Stimulated activated naive B cell treated with anti-CD40 and anti-IgM and Interleukin-4, amounts not matched to agents 10 μg/mL and 1 μg/mL and 100 μg/mL, for 72 hours (primary cell): ENCODE results near the gene MAP2K5.
A peak's percentile ranks its signal among the peaks of the same experiment; 100 is the strongest.

Source experiments
- ATAC-seq, 2 donors: fragments of 150-1000 bp; cut with Tn5 transposase; replicated peaks; 2 replicates each; pipeline ENCODE4 v1.10.0; 2021; ENCODE audit warnings: moderate library complexity in 1 of 2
- DNase-seq: peaks from one replicate; pipeline ENCODE4 v3.0.0; 2021
- H3K27ac Mint-ChIP-seq: one replicate; pipeline ENCODE4 v1.8.0; 2022; ENCODE audit warnings: mild to moderate bottlenecking, mixed read lengths
- H3K27me3 Mint-ChIP-seq, 2 donors: one replicate each; pipeline ENCODE4 v1.8.0; 2022; ENCODE audit warnings: mixed read lengths in 2 of 2
- H3K36me3 Mint-ChIP-seq, 2 donors: one replicate each; pipeline ENCODE4 v1.8.0; 2022; ENCODE audit warnings: mixed read lengths in 2 of 2, mild to moderate bottlenecking in 1 of 2
- H3K4me1 Mint-ChIP-seq, 2 donors: one replicate each; pipeline ENCODE4 v1.8.0; 2022; ENCODE audit warnings: mixed read lengths in 2 of 2, mild to moderate bottlenecking in 1 of 2
- H3K4me3 Mint-ChIP-seq, 2 donors: one replicate each; pipeline ENCODE4 v1.8.0; 2022; ENCODE audit warnings: mild to moderate bottlenecking in 2 of 2, mixed read lengths in 2 of 2, moderate library complexity in 1 of 2
- H3K9me3 Mint-ChIP-seq, 2 donors: one replicate each; pipeline ENCODE4 v1.8.0; 2022; ENCODE audit warnings: mixed read lengths in 2 of 2, mild to moderate bottlenecking in 1 of 2

Gene MAP2K5

DNA sequence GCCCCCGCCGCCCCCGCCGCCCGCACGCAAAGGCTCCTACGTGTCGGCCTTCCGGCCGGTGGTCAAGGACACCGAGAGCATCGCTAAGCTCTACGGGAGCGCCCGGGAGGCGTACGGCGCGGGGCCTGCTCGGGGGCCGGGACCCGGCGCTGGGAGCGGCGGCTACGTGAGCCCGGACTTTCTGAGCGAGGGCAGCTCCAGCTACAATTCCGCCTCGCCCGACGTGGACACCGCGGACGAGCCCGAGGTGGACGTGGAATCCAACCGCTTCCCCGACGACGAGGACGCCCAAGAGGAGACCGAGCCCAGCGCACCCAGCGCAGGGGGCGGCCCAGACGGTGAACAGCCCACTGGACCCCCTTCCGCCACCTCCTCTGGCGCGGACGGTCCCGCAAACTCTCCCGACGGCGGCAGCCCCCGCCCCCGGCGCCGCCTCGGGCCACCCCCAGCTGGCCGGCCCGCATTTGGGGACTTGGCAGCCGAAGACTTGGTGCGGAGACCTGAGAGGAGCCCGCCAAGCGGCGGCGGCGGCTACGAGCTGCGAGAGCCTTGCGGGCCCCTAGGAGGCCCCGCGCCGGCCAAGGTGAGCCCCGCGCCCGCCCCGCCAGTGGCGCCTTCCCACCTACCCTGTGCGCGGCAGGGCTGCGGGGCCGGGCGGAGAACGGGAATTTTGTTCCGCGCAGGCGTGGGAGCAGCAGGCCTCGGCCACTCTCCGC, 285.2 kb downstream of the MAP2K5 start:
- Mint-ChIP-seq H3K9me3 (peaks cover 4 to 6% of the 10 kb centered on the region in 2 donors), H3K27me3 (peaks cover 72 to 81% of the 10 kb centered on the region in 2 donors), H3K4me3 (peak overlapping the region; percentile 66 to 75), H3K27ac (no peak overlapping the region), H3K36me3 (peaks cover 10 to 22% of the 10 kb centered on the region in 2 donors), H3K4me1 (peaks cover 33 to 68% of the 10 kb centered on the region in 2 donors)
- ATAC-seq = no peak
- DNase-seq = no peak

DNA sequence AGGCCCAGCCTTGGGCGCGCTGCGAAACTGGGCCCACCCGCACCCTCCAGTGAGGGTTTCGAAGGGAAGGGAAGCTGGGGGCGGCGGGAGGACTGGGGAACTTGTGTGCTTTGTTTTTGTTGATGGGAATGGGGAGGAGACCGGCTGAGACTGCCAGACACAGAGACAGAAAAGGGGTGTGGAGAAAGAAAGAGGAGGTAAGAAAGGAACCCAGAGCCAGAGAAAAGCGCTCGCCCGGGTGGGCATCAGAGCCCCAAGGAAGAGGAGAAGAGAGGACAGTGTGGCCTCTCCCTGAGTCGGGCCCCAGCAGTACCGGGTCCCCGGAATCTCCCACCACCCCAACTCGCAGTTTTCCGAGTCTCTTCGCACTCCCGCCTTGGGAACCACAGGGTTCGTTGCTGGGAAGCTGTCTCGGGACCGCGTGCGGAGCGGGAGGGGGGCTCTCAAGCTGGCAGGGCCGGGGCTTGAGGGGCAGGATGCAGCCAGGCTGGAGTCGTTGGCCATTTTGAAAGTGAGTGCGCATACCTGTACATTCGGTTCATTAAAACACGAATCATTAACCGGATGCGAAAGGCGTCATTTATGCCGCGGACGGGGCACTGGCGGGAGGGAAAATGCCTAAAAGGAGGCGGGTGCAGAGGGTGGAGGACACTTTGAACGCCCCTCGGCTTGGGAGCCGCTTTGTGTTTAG, 285.9 kb downstream of the MAP2K5 start:
- Mint-ChIP-seq H3K4me1 (peaks cover 36 to 69% of the 10 kb centered on the region in 2 donors), H3K27ac (peak overlapping the region; percentile 89), H3K9me3 (peaks cover 4 to 6% of the 10 kb centered on the region in 2 donors), H3K4me3 (peak overlapping the region; percentile 66 to 75), H3K27me3 (peaks cover 75 to 84% of the 10 kb centered on the region in 2 donors), H3K36me3 (peaks cover 9 to 22% of the 10 kb centered on the region in 2 donors)
- DNase-seq (no peak), ATAC-seq (no peak)

DNA sequence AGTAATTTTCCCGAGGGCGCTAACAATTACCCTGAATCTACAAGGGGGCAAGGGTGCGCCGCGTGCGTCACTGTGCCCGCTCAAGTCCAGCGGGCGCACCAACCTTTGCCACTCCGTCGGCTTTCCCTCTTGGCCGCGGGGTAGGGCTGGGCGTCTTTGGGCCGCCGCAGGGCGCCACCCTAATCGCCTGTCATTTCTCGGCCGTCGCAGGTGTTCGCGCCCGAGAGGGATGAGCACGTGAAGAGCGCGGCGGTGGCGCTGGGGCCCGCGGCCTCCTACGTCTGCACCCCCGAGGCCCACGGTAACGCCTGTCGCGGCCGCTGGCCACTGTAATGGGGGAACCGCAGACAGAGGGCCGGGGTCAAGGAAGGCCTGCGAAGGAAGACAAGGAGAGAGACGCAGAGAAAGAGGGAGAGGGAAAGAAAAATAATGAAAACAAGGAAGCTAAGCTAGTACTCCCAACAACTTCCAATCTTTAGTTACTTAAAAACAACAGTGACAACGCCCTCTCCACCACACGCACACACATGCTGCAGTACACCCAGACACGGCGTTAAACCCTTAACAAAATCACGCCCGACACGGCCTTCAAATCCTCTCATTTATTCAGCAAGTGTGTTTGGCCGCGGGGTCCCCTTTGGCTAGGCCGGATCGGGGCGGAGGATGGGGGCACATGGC, 286.6 kb downstream of the MAP2K5 start:
- DNase-seq (no peak), ATAC-seq (no peak)
- H3K9me3 Mint-ChIP-seq = peaks cover 4% of the 10 kb centered on the region in 2 donors
- H3K27ac Mint-ChIP-seq = peak overlapping the region; percentile 81
- H3K4me3 Mint-ChIP-seq = peak overlapping the region; percentile 66 to 75
- peaks cover 9 to 16% of the 10 kb centered on the region in 2 donors for H3K36me3 Mint-ChIP-seq
- H3K4me1 Mint-ChIP-seq = peaks cover 34 to 69% of the 10 kb centered on the region in 2 donors
- peaks cover 75 to 84% of the 10 kb centered on the region in 2 donors for H3K27me3 Mint-ChIP-seq

DNA sequence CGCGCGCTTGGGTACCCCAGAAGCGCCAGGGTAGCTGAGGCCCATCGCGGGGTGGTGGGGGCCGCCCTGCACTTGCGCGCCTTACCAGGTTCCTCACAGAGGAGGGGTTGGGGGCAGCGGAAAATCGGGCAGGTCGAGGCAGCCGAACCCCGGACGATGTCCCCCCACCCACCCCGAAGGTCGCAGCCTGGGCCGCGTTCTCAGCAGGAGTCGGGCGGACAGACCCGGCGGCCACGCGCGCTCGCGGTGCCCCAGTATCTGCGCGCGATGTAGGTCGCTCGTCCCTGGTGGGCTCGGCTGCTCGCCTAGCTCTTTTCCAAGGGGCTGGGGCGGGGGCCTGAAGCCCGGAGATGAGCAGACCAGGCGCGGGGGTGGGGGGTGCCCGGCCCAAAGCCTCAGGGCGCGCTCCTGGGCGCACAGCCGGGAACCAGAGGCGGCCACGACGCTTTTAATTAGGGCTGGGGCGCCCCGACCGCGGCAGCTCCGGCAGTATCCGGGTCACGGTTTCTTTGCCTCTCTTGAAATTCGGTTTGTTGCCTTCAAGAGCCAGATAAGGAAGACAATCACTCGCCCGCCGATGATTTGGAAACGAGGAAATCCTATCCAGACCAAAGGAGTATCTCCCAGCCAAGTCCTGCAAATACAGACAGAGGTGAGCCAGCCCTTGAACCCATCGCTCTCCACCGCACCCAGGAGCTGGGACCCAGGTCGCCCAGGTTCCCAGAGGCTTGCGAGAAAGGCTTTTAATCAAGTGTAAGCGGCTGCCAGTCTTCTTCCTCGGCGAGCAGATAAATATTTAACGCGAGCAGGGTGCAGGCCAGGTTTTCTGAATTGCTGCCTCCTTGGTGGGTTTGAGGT, 287.4 kb downstream of the MAP2K5 start:
- DNase-seq (no peak), ATAC-seq (no peak)
- Mint-ChIP-seq H3K27me3 (peaks cover 74 to 84% of the 10 kb centered on the region in 2 donors), H3K4me3 (peak overlapping the region; percentile 66 to 75), H3K36me3 (peaks cover 9 to 15% of the 10 kb centered on the region in 2 donors), H3K27ac (peak overlapping the region; percentile 81), H3K9me3 (peaks cover 4% of the 10 kb centered on the region in 2 donors), H3K4me1 (peaks cover 36 to 69% of the 10 kb centered on the region in 2 donors)

DNA sequence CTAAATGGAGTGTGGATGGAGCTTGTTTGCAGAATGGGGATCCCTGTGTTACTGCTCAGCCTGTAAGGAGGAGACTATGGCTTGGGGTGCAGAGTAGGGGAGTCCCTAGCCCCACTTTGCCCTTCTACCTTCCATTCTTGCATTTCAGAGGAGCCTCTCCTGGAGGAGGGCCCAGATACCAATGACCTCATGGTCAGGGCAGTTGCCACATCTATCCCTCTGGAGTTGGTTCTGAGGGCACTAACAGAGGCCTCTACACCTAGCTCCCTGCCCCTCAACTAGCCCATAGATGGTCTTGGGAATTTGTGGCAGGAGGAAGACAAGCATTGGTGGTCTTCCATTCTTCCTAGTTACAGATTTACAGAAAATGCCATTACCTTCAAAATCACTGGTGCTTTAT, 288.9 kb downstream of the MAP2K5 start:
- no peak for ATAC-seq
- Mint-ChIP-seq H3K36me3 (peaks cover 3 to 10% of the 10 kb centered on the region in 2 donors), H3K4me3 (no peak overlapping the region), H3K27ac (no peak overlapping the region), H3K27me3 (peaks cover 63 to 84% of the 10 kb centered on the region in 2 donors), H3K4me1 (peaks cover 31 to 70% of the 10 kb centered on the region in 2 donors), H3K9me3 (peaks cover 0 to under 1% of the 10 kb centered on the region in 2 donors)
- no peak for DNase-seq

DNA sequence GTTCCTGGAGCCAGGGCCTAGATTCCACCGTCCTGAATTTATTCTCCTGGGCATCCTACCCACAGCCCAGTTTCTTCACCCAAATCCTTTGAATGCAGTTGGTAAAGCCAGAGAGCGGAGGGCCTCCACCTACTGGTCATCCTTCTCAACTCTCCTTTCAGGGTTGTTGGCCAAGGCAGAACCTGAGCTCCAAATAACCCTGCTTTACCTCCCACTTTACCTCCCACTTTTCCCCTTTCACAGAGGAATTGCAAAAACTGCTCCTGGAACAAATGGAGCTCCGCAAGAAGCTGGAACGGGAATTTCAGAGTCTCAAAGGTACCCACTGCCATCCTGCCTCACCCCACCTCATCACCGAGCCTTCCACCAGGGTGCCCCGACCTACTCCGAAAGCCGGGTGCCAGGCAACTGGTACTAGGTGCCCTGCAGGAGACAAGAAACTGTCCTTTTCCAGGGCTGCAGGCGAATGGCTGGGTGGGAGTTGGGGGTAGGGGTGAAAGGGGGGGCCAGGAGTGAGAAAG, 289.6 kb downstream of the MAP2K5 start:
- DNase-seq (no peak), ATAC-seq (no peak)
- no peaks in the 10 kb centered on the region for H3K9me3 Mint-ChIP-seq
- no peak overlapping the region for H3K27ac Mint-ChIP-seq
- H3K27me3 Mint-ChIP-seq = peaks cover 64 to 85% of the 10 kb centered on the region in 2 donors
- peaks cover 33 to 72% of the 10 kb centered on the region in 2 donors for H3K4me1 Mint-ChIP-seq
- H3K4me3 Mint-ChIP-seq = no peak overlapping the region
- H3K36me3 Mint-ChIP-seq = peaks cover 1 to 8% of the 10 kb centered on the region in 2 donors

DNA sequence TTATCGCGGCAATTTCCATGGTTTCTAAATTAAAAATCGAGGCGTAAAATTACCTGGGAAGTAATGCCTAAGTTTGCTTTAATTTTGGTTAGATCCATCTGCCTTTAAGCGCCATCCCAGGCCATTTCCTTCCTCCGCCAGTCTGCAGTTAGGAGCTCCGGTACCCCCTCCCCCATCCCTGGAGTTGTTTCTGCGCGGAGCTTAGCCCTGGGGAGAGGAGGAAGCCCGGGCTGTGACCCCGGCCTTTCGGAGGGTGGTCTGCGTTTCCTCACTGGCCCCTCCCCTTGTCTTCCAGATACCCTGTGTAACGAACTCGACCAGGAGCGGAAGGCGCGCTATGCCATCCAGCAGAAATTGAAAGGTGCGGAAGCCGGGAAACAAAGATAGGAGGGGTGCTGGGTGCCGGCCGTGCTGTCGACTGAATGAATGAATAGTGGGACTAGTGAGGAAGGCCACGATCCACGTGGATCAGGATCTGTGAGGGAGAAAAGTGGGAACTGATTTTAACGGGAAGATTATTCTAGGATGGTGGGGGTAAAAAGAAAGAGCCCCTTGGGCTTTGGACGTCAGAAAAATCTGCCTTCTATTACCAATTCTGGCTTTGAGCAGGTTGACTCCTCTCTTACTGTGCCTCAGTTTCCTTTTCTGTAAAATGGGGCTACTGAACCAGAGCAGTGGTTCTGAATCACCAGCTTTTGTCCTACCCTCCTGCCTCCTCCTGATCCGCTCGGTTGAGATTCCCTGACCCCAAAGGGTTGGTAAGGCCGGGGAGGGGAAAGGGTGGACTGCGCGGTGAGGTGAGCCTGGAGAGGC, 290.6 kb downstream of the MAP2K5 start:
- Mint-ChIP-seq H3K27ac (peak overlapping the region; percentile 15), H3K27me3 (peaks cover 67 to 89% of the 10 kb centered on the region in 2 donors), H3K4me1 (peaks cover 35 to 70% of the 10 kb centered on the region in 2 donors)

DNA sequence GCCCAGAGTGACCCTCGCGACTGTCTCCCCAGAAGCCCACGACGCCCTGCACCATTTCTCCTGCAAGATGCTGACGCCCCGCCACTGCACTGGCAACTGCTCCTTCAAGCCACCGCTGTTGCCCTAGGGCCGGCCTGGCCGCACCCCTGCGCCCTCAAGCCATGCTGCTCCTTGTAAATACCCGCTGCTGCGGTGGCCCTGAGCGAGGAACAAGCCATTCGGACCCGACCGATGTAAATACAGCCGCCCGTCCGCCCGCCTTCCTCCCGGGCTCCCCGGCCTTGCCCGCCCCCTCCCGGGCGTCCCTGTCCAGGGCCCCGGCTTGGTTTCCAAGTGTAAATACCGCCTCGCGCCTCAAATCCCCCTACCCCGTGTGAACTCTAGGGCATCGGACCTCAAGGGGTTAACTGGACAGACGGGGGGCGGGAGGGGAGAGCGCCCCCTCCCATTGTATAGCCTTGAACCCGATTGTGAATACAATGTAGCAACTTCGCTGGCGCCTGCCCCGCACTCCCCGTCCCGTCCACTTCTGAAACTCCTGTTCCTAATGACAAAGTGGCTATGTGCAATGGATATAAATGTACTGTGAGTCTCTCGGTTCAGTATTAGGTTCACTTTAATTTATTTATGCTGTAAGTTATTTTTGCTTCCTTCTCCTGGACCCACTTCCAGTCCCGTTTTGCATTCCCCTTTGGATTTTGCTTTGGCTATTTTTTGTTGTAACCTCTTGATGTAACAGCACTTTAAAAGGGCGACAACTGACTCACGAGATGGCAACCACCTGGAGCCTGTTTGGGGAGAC, 291.4 kb downstream of the MAP2K5 start:
- H3K4me1 Mint-ChIP-seq = peaks cover 32 to 70% of the 10 kb centered on the region in 2 donors
- H3K36me3 Mint-ChIP-seq = peaks cover 0 to 4% of the 10 kb centered on the region in 2 donors
- H3K4me3 Mint-ChIP-seq = peak overlapping the region; percentile 62 to 80
- H3K27me3 Mint-ChIP-seq = peaks cover 63 to 81% of the 10 kb centered on the region in 2 donors
- peak; percentile 33 to 38 for ATAC-seq
- no peaks in the 10 kb centered on the region for H3K9me3 Mint-ChIP-seq
- peak overlapping the region; percentile 94 for H3K27ac Mint-ChIP-seq
- DNase-seq = no peak

More for the DNA sequence above, 290.6 kb downstream of the MAP2K5 start:
- peak overlapping the region; percentile 62 to 80 for H3K4me3 Mint-ChIP-seq
- no peak for DNase-seq
- no peaks in the 10 kb centered on the region for H3K9me3 Mint-ChIP-seq
- H3K36me3 Mint-ChIP-seq = peaks cover 1 to 7% of the 10 kb centered on the region in 2 donors
- ATAC-seq = no peak

DNA sequence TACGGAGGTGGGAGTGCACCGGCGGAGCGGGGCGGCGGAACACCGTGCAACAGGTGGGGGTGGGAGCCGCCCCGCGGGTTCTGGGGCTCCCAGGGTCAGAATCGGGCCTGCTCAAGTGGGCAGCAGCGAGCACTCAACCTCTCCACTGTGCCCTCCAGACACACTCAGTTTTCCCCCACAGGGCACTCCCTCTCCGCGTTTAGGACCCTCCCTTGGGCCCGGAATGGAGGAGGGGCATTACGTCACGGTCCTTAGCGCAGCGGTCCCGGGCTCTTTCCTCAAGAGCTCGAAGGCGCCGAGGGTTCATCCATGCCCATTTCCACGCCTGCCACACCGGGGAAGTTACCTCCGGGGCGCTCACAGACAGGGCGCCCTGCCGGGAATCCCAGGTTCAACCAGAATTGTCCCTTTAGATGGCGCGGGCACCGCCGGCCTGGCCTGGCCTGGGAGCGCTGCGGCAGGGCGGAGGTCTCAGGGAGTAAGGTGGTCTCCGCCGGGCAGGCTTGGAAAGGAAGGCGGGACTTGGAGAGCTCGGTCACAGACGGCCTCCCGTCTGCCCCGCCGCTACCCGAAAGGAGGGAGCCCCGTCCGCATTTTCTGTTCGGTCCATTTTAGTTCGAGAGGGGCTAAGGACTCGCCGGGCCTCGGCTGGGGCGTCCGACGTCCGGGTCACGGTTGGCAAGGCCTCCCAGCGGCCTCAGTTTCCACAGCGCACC, 292.2 kb downstream of the MAP2K5 start:
- H3K36me3 Mint-ChIP-seq = no peaks in the 10 kb centered on the region
- H3K4me3 Mint-ChIP-seq = peak overlapping the region; percentile 75 to 80
- H3K4me1 Mint-ChIP-seq = peaks cover 31 to 69% of the 10 kb centered on the region in 2 donors
- DNase-seq (no peak), ATAC-seq (no peak)
- H3K27ac Mint-ChIP-seq = peak overlapping the region; percentile 71
- H3K9me3 Mint-ChIP-seq = no peaks in the 10 kb centered on the region
- peaks cover 57 to 73% of the 10 kb centered on the region in 2 donors for H3K27me3 Mint-ChIP-seq

DNA sequence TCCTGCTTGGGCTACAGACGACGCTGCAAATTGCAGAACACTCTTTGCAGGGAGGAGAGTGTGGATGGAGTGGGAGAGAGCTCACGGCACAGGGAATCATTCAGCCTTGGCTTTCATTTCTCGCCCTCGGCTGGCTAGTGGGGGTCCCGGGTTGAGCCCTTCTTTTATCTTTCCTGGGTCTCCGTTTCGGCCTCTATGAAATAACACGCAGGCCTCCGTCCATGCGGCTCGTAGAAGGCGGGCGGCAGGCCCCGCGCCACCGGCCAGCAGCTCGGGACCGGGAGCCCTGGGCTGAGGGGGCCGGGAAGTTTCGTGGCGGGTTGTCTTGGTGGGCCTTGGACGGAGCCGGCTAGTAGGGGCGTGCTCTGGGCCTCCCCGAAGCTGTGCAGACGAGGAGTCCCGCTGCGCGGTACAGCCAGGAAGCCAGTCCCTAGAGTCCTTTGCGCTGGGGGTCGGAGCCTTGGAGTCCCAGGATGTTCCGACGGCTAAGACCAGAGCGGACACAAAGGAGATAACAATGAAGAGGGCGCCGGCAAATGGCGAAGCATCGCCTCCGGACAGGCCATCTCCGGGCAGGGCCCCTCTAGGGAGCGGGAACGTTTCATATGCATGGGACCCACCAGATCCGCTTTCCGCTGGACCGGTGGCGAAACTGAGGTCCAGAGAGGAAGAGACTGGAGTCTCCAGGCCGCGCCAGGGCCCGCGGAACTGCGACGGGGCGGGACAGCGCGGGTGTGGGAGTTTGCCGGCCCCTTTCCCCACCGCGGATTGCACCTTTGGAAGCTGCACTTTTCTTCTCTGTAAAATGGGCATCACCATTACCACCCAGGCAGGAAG, 293.0 kb downstream of the MAP2K5 start:
- Mint-ChIP-seq H3K9me3 (no peaks in the 10 kb centered on the region), H3K4me3 (peak overlapping the region; percentile 75 to 80), H3K36me3 (peaks cover 4 to 5% of the 10 kb centered on the region in 2 donors), H3K27me3 (peaks cover 51 to 67% of the 10 kb centered on the region in 2 donors), H3K27ac (peak overlapping the region; percentile 71), H3K4me1 (peaks cover 35 to 68% of the 10 kb centered on the region in 2 donors)
- ATAC-seq (no peak), DNase-seq (no peak)

DNA sequence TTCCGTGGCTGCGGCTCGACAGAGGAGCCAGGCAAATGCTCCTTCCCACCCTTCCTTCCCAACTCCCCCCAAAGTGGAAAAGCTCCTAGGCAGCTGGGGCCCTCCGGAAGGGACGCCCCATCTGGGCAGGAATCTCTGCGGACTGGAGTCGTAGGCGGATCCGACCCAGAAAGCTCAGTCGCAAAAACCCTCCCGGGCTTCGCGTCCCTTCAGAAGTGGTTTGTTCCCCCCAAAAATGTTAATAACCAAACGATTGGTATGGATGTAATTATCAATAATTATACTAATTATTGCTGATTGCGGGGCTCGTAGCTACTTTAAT, 293.6 kb downstream of the MAP2K5 start:
- peak overlapping the region; percentile 60 for H3K27ac Mint-ChIP-seq
- peak overlapping the region; percentile 71 to 80 for H3K4me3 Mint-ChIP-seq
- H3K36me3 Mint-ChIP-seq = peaks cover 4 to 5% of the 10 kb centered on the region in 2 donors
- no peaks in the 10 kb centered on the region for H3K9me3 Mint-ChIP-seq
- ATAC-seq = no peak
- H3K4me1 Mint-ChIP-seq = peaks cover 36 to 72% of the 10 kb centered on the region in 2 donors
- no peak for DNase-seq
- peaks cover 45 to 62% of the 10 kb centered on the region in 2 donors for H3K27me3 Mint-ChIP-seq
